Lung (tissue), 12 donors: ENCODE data around the gene CD300H. TPM values are rescaled to one million over a fixed set of nuclear protein-coding genes. Genes with fewer than 3 reads are reported as not detected.

Experiments
- ATAC-seq: fragments of 200-7000 bp; cut with Tn5 transposase; one replicate; pipeline ENCODE4 v1.9.1; 2020; ENCODE audit warnings: moderate number of reproducible peaks; ENCODE audit not compliant: insufficient read depth, low FRiP score
- DNase-seq, 3 donors: peaks; one replicate each; pipeline ENCODE4 v3.0.0-alpha.2; 2013 to 2017
- H3K27ac ChIP-seq, 2 donors: one replicate each; pipeline ENCODE4 v1.5.1; 2013; ENCODE audit warnings: mild to moderate bottlenecking in 2 of 2, moderate library complexity in 2 of 2, control low read depth in 1 of 2, inconsistent platforms in 1 of 2, low read depth in 1 of 2, low read length in 1 of 2
- H3K27me3 ChIP-seq, 3 donors: one replicate each; pipeline ENCODE4 v1.5.1; 2013; ENCODE audit warnings: low read length in 2 of 3; ENCODE audit not compliant: control insufficient read depth in 3 of 3, insufficient read depth in 3 of 3
- H3K36me3 ChIP-seq, 4 donors: one replicate each; pipeline ENCODE4 v1.5.1; 2013; ENCODE audit warnings: low read length in 4 of 4, mild to moderate bottlenecking in 1 of 4, moderate library complexity in 1 of 4; ENCODE audit not compliant: control insufficient read depth in 4 of 4, insufficient read depth in 4 of 4
- H3K4me1 ChIP-seq, 5 donors: one replicate each; pipeline ENCODE4 v1.5.1; 2013; ENCODE audit warnings: low read length in 5 of 5, mild to moderate bottlenecking in 2 of 5, moderate library complexity in 1 of 5; ENCODE audit not compliant: control insufficient read depth in 5 of 5, insufficient read depth in 5 of 5
- H3K4me3 ChIP-seq: one replicate; pipeline ENCODE4 v1.5.1; 2013; ENCODE audit warnings: mild to moderate bottlenecking, control low read depth, moderate library complexity
- H3K9ac ChIP-seq, 2 donors: one replicate each; pipeline ENCODE4 v1.5.1; 2013; ENCODE audit warnings: low read length in 2 of 2, control low read depth in 1 of 2; ENCODE audit not compliant: insufficient read depth in 1 of 2
- H3K9me3 ChIP-seq, 4 donors: one replicate each; pipeline ENCODE4 v1.5.1; 2013; ENCODE audit warnings: low read length in 3 of 4, mild to moderate bottlenecking in 1 of 4, moderate library complexity in 1 of 4; ENCODE audit not compliant: control insufficient read depth in 4 of 4, insufficient read depth in 3 of 4
- WGBS, 2 donors: extraction: QIAGEN DNeasy Blood & Tissue Kit; methylation state at CpG; one replicate each; pipeline ENCODE4 v1.1.7; 2013; 5-methylcytosine and 5-hydroxymethylcytosine counted together
- polyA plus RNA-seq, 2 donors: library from polyadenylated mRNA; stranded (reverse); fragments of 200-250 nt; gene quantifications; one replicate each; pipeline ENCODE4 v1.2.1, GENCODE V29; 2013
- total RNA-seq, 2 donors: library from RNA; depleted of rRNA in 1 of 2; stranded (reverse); fragments of >200 nt in 1 of 2; gene quantifications; one replicate each; pipeline ENCODE4 v1.2.1, GENCODE V29; 2014 to 2021
- TF ChIP-seq, protein P1 (sequence below): IDR thresholded peaks from 2 replicates; pipeline ENCODE4 v1.5.1; 2012; ENCODE audit warnings: mild to moderate bottlenecking; ENCODE audit errors: control extremely low read depth, extremely low read depth
- donor health status: control.
- donor health status: control.
- donor health status: Bipolar disorder and iron deficiency.
- donor health status: healthy.
- donor health status: DM: yes; HTN: yes; CAD: no.

Gene CD300H
- total and polyA plus RNA-seq, 4 donors = 1.1 to 11.9 (median 3.4) TPM; not detected in 1

DNA sequence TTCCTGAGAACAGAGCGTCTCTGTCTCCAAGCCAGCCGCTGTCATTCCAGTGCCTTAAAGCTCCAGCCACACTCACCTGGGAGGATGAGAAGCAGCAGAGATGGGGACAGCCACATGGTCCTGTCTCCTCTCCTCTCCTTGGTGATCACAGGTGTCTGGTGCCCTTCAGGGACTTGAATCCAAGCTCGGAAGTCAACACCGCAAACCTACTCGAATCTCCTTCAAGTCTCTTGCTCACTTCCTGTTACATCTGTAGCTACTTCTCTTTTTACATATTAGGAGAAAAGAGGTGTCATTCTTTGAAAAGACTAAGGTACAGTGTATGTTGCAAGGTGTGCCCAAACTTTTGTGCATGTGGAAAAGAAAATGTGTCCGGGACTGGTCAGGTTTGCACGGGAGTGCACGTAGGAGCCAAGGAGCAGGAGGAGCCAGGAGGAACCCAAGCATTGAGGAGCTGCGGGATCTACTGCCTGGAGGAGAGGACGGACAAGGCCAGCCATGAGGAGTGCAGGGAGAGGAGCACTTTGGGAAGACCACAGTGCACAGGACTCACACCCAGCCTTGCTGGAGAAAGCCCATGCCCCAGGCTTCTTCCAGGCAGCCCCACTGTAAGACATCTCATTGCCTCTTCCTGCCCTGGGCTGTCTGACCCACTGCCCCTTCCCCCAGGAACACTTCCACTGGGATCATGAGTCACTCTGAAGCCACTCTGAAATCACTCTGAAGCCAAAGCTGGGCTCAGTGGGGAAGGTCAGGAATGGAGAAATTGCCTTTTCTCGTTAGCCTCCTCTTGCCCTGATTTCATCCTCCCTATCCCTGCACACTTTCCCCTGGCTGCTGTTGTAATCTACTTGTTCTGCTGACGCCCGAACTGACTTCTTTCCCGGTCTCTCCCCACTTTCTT is 25.0 kb upstream of the CD300H start, which contains the start of gene CD300LD:
TSS of gene CD300LD (minus strand) at position 197 of the 904 bp plus-strand sequence. CDS start at position 116, 81 bp downstream.
- H3K27ac ChIP-seq = no peak within 1 kb of the TSS
- H3K9ac ChIP-seq = no peak within 1 kb of the TSS
- DNase-seq = no peak
- H3K36me3 ChIP-seq = no peaks in the 10 kb centered on the region
- H3K27me3 ChIP-seq = peaks cover 0 to 4% (median 0%) of the 10 kb centered on the region in 3 donors
- WGBS, 2 donors = 58 to 69% methylated on average over 14 of the region's 14 CpGs
- peaks cover 0 to 2% (median 0%) of the 10 kb centered on the region in 4 donors for H3K9me3 ChIP-seq
- no peak within 1 kb of the TSS for H3K4me3 ChIP-seq
- no peak for ATAC-seq
- no peaks in the 10 kb centered on the region for H3K4me1 ChIP-seq
- TF ChIP-seq, protein P1, sequence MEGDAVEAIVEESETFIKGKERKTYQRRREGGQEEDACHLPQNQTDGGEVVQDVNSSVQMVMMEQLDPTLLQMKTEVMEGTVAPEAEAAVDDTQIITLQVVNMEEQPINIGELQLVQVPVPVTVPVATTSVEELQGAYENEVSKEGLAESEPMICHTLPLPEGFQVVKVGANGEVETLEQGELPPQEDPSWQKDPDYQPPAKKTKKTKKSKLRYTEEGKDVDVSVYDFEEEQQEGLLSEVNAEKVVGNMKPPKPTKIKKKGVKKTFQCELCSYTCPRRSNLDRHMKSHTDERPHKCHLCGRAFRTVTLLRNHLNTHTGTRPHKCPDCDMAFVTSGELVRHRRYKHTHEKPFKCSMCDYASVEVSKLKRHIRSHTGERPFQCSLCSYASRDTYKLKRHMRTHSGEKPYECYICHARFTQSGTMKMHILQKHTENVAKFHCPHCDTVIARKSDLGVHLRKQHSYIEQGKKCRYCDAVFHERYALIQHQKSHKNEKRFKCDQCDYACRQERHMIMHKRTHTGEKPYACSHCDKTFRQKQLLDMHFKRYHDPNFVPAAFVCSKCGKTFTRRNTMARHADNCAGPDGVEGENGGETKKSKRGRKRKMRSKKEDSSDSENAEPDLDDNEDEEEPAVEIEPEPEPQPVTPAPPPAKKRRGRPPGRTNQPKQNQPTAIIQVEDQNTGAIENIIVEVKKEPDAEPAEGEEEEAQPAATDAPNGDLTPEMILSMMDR = no peak

DNA sequence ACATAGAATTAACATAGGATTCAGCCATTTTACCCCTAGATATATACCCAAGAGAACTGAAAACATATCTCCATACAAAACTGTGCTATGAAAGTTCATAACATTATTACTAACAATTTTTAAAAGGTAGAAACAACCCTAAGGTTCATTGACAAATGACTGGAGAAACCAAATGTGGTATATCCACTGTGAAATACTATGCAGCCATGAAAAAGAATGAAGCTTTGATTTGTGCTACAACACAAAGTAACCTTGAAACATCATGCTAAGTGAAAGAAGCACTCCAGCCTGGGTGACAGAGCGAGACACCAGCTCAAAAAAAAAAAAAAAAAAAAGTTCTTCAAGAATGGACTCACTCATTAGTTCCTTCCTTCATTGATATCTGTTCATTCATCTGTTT is 24.2 kb upstream of the CD300H start:
- TF ChIP-seq, protein P1 = no peak
- no peak for DNase-seq
- Histone ChIP-seq H3K9me3 (no peaks in the 10 kb centered on the region), H3K9ac (no peak overlapping the region), H3K4me3 (no peak overlapping the region), H3K4me1 (no peaks in the 10 kb centered on the region), H3K36me3 (no peaks in the 10 kb centered on the region), H3K27ac (no peak overlapping the region), H3K27me3 (peaks cover 0 to 4% (median 0%) of the 10 kb centered on the region in 3 donors)
- 79 to 91% methylated on average over 1 of the region's 1 CpG for WGBS, 2 donors
- ATAC-seq = no peak

DNA sequence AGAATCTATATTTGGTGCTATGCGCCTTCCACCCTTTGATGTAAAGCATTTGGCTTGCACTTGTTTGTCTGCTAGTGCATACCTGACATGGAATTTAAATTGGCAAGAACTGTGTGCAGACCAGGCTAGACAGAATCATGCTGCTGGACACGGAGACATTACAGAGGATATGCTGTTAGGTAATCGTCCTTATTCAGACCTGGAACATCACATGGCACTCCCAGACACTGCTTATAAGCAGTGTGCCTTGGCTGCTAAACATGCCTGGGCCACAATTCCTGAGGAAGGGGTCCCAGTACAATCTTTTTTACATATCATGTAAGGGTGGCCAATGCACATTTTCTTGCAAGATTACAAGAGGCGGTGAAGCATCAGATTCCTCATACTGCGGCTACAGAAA is 18.4 kb upstream of the CD300H start:
- TF ChIP-seq, protein P1 = no peak
- ATAC-seq = no peak
- WGBS, 2 donors = 83 to 85% methylated on average over 5 of the region's 5 CpGs
- no peaks in the 10 kb centered on the region for H3K27me3 ChIP-seq
- peaks cover 0 to 11% (median 0%) of the 10 kb centered on the region in 4 donors for H3K9me3 ChIP-seq
- DNase-seq = no peak
- no peaks in the 10 kb centered on the region for H3K4me1 ChIP-seq
- no peak overlapping the region for H3K27ac ChIP-seq
- no peak overlapping the region for H3K4me3 ChIP-seq
- H3K9ac ChIP-seq = no peak overlapping the region
- H3K36me3 ChIP-seq = no peaks in the 10 kb centered on the region
